GM23338 (cell line): Measurements from ENCODE around the gene CEBPB. TPM values are rescaled to one million over a fixed set of nuclear protein-coding genes. Genes with fewer than 3 reads are reported as not detected.

ENCODE experiments used
- ATAC-seq: fragments of 200-7000 bp; cut with Tn5 transposase; 3 replicates; pipeline ENCODE4 v1.9.1; 2020
- DNase-seq: peaks from one replicate; pipeline ENCODE4 v3.0.0-alpha.2; 2015; ENCODE audit warnings: low spot score
- H2AFZ ChIP-seq: fragments of 200-600 bp; sonication (generic); 2 replicates; pipeline ENCODE4 v1.8.0; 2016; ENCODE audit warnings: antibody characterized with exemption, mild to moderate bottlenecking, moderate library complexity
- H3F3A ChIP-seq: fragments of 200-600 bp; sonication (generic); replicated peaks from 2 replicates; pipeline ENCODE4 v1.8.0; 2017; ENCODE audit warnings: antibody characterized with exemption, mixed run types, low read depth
- H3K27ac ChIP-seq: fragments of 200-600 bp; sonication (generic); 2 replicates; pipeline ENCODE4 v1.6.1; 2016; ENCODE audit warnings: low read depth
- H3K27me3 ChIP-seq: fragments of 200-600 bp; sonication (generic); 2 replicates; pipeline ENCODE4 v1.8.0; 2016; ENCODE audit warnings: mild to moderate bottlenecking, mixed run types, moderate library complexity; ENCODE audit not compliant: insufficient read depth
- H3K36me3 ChIP-seq: fragments of 200-600 bp; sonication (generic); 2 replicates; pipeline ENCODE4 v1.8.0; 2016; ENCODE audit warnings: mild to moderate bottlenecking; ENCODE audit not compliant: insufficient read depth
- H3K4me1 ChIP-seq: fragments of 200-600 bp; sonication (generic); 2 replicates; pipeline ENCODE4 v1.8.0; 2016; ENCODE audit warnings: mild to moderate bottlenecking, moderate library complexity; ENCODE audit not compliant: insufficient read depth
- H3K4me2 ChIP-seq: fragments of 200-600 bp; sonication (generic); 2 replicates; pipeline ENCODE4 v1.7.1; 2017; ENCODE audit warnings: mixed run types
- H3K4me3 ChIP-seq: fragments of 200-600 bp; sonication (generic); 2 replicates; pipeline ENCODE4 v1.6.1; 2016; ENCODE audit warnings: mixed run types
- H3K79me2 ChIP-seq: fragments of 200-600 bp; sonication (generic); replicated peaks from 2 replicates; pipeline ENCODE4 v1.8.0; 2017; ENCODE audit warnings: mild to moderate bottlenecking; ENCODE audit not compliant: insufficient read depth
- H3K9me2 ChIP-seq: fragments of 200-600 bp; sonication (generic); 2 replicates; pipeline ENCODE4 v1.8.0; 2017; ENCODE audit not compliant: insufficient read depth
- H4K20me1 ChIP-seq: fragments of 200-600 bp; sonication (generic); replicated peaks from 2 replicates; pipeline ENCODE4 v1.8.0; 2017; ENCODE audit warnings: mild to moderate bottlenecking; ENCODE audit not compliant: insufficient read depth
- H3K27ac Mint-ChIP-seq: 2 replicates; pipeline ENCODE4 v1.8.0; 2020; ENCODE audit warnings: inconsistent platforms, mild to moderate bottlenecking, moderate library complexity, mixed read lengths
- H3K27me3 Mint-ChIP-seq: 3 replicates; pipeline ENCODE4 v1.8.0; 2022; ENCODE audit warnings: low read depth, mild to moderate bottlenecking, moderate library complexity, mixed read lengths, inconsistent platforms; ENCODE audit not compliant: insufficient read depth, poor library complexity
- H3K36me3 Mint-ChIP-seq: 3 replicates; pipeline ENCODE4 v1.8.0; 2021; ENCODE audit warnings: low read depth, mild to moderate bottlenecking, inconsistent platforms, moderate library complexity, mixed read lengths
- H3K4me1 Mint-ChIP-seq: 3 replicates; pipeline ENCODE4 v1.8.0; 2020; ENCODE audit warnings: mild to moderate bottlenecking, inconsistent platforms, mixed read lengths
- H3K4me3 Mint-ChIP-seq: 3 replicates; pipeline ENCODE4 v1.8.0; 2021; ENCODE audit warnings: moderate library complexity, mild to moderate bottlenecking, inconsistent platforms, mixed read lengths
- H3K9me3 Mint-ChIP-seq: 3 replicates; pipeline ENCODE4 v1.8.0; 2020; ENCODE audit warnings: moderate library complexity, mild to moderate bottlenecking, inconsistent platforms, mixed read lengths
- CREB1 ChIP-seq: fragments of 250-450 bp; sonication (Bioruptor Pico); IDR thresholded peaks from 2 replicates; pipeline ENCODE4 v1.5.0; 2020; ENCODE audit warnings: low read depth, mild to moderate bottlenecking, moderate library complexity
- EZH2phosphoT487 ChIP-seq: fragments of 200-600 bp; sonication (generic); IDR thresholded peaks from one replicate; pipeline ENCODE4 v1.8.1; 2018; ENCODE audit warnings: antibody characterized with exemption; ENCODE audit not compliant: unreplicated experiment
- JUNB ChIP-seq: IDR thresholded peaks from one replicate; pipeline ENCODE4 v1.6.1; 2016; ENCODE audit warnings: antibody characterized with exemption; ENCODE audit not compliant: unreplicated experiment
- NANOG ChIP-seq: IDR thresholded peaks from 2 replicates; pipeline ENCODE4 v1.6.1; 2016; ENCODE audit warnings: antibody characterized with exemption, borderline replicate concordance
- STAT1 ChIP-seq: IDR thresholded peaks from one replicate; pipeline ENCODE4 v1.6.1; 2016; ENCODE audit warnings: antibody characterized with exemption; ENCODE audit not compliant: unreplicated experiment
- ZNF331 ChIP-seq: fragments of 250-450 bp; sonication (Bioruptor Pico); IDR thresholded peaks from 2 replicates; pipeline ENCODE4 v1.5.0; 2020; ENCODE audit warnings: low read depth, mild to moderate bottlenecking, moderate library complexity
- polyA plus RNA-seq: library from polyadenylated mRNA; unstranded; fragments of >200 nt; fragmentation: Nextera tagmentation; extraction: Ambion mirVana; gene quantifications from 2 replicates; pipeline ENCODE4 v1.2.1, GENCODE V29; 2016
- total RNA-seq: library from RNA; depleted of rRNA; stranded (reverse); fragments of >200 nt; shearing (Covaris generic); gene quantifications from 2 replicates; pipeline ENCODE4 v1.2.3, GENCODE V29; 2014
- TF ChIP-seq, protein P1 (sequence below): IDR thresholded peaks from 2 replicates; pipeline ENCODE4 v1.6.1; 2016; ENCODE audit warnings: antibody characterized with exemption
- TF ChIP-seq, protein P2 (sequence below), 2 experiments: fragments of 200-600 bp in 1 of 2; sonication (generic) in 1 of 2; conservative IDR thresholded peaks; 2 replicates each; pipeline versions ENCODE4 v1.5.1 to v1.6.1; 2016 to 2017; ENCODE audit warnings: antibody characterized with exemption in 2 of 2, low read depth in 2 of 2, mild to moderate bottlenecking in 2 of 2, moderate library complexity in 1 of 2
- TF ChIP-seq, protein P3 (sequence below): IDR thresholded peaks from one replicate; pipeline ENCODE4 v1.6.1; 2018; ENCODE audit warnings: antibody characterized with exemption; ENCODE audit not compliant: unreplicated experiment

The CEBPB gene
- total and polyA plus RNA-seq, 2 experiments from 2014 or later: 20.6 to 25.4 TPM

DNA sequence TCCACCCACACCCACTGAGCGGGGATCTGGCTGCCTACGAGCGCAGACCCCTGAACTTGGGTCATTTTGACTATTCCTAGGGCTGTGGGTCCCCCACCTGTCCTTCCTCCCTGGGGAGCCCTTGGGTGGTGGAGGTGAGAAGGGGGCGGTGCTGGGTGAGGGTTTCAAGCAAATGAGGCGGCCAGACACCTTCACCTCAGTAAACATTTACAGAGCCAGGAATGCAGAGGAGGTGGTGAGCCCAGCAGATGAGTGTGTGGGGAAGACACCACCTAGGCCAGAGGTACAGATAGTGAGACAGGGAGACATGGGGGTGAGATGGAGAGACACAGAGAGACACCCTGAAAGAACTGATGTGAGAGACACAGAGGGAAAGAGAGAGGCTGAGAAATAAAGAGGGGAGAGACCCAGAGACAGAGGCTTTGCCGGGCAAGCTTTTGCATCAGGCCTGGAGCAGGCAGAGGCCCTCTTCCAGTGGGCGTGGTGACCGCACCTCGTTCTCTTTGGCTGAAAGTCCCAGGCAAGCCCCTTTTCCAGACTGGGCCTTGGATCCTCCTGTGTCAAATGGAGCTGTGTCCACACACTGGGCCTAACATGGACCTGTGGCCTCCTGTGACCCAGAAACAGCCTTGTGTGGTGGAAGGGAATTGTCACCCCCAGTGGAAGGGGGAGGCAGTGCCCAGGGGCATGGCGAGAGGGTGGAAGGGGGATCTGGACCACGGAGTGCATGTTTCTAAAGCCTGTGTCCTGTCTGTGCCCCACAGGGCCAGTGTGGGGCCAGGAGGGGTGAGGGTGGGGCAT lies 29.7 kb downstream of the CEBPB start:
- no peak for DNase-seq

DNA sequence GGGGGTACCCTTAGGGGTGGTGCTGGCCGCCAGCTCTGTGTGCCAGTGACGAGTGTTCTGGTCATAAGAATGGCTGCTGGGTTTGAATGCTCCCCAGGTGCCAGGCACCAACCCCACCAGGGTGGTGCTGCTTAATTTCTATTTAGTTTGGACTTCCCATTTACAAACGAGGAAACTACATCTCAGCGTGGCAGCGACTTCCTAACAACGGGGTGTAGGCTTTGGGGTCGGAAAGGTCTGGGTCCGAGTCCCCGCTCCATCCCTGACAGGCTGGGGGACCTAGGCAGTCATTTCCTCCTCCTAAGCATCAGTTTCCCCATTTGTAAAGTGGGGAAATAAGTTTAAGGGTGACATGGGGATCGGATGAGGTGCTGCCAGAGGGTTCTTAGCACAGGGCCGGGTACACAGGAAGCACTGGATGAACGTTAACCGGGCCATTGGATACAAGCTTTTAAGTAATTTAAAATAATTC lies 30.3 kb downstream of the CEBPB start:
- Mint-ChIP-seq H3K4me3 (no peak overlapping the region), H3K27me3 (peaks cover 10% of the 10 kb centered on the region), H3K27ac (no peak overlapping the region), H3K4me1 (peaks cover 7% of the 10 kb centered on the region), H3K9me3 (no peaks in the 10 kb centered on the region), H3K36me3 (no peaks in the 10 kb centered on the region)
- Histone ChIP-seq H2AFZ (no peak overlapping the region), H3K4me2 (no peak overlapping the region), H3K9me2 (no peaks in the 10 kb centered on the region), H3K79me2 (no peaks in the 10 kb centered on the region), H3K27me3 (no peaks in the 10 kb centered on the region), H4K20me1 (no peaks in the 10 kb centered on the region), H3K36me3 (no peaks in the 10 kb centered on the region), H3K4me1 (no peaks in the 10 kb centered on the region), H3K27ac (no peak overlapping the region), H3K4me3 (no peak overlapping the region), H3F3A (no peaks in the 10 kb centered on the region)
- ATAC-seq (no peak), DNase-seq (no peak)
- TF ChIP-seq EZH2phosphoT487: no peak
- no peak for TF ChIP-seq ZNF331
- TF ChIP-seq, protein P1, sequence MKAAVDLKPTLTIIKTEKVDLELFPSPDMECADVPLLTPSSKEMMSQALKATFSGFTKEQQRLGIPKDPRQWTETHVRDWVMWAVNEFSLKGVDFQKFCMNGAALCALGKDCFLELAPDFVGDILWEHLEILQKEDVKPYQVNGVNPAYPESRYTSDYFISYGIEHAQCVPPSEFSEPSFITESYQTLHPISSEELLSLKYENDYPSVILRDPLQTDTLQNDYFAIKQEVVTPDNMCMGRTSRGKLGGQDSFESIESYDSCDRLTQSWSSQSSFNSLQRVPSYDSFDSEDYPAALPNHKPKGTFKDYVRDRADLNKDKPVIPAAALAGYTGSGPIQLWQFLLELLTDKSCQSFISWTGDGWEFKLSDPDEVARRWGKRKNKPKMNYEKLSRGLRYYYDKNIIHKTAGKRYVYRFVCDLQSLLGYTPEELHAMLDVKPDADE: no peak

More for the DNA sequence above, 29.7 kb downstream of the CEBPB start:
- Histone ChIP-seq H3F3A (no peaks in the 10 kb centered on the region), H4K20me1 (no peaks in the 10 kb centered on the region), H3K27me3 (no peaks in the 10 kb centered on the region), H3K4me2 (no peak overlapping the region), H3K27ac (no peak overlapping the region), H3K4me3 (no peak overlapping the region), H3K4me1 (no peaks in the 10 kb centered on the region), H2AFZ (no peak overlapping the region), H3K36me3 (no peaks in the 10 kb centered on the region), H3K9me2 (no peaks in the 10 kb centered on the region), H3K79me2 (no peaks in the 10 kb centered on the region)
- H3K36me3 Mint-ChIP-seq: no peaks in the 10 kb centered on the region
- TF ChIP-seq STAT1 (no peak), EZH2phosphoT487 (no peak), JUNB (no peak), CREB1 (CRISPR knock-in tag) (no peak), ZNF331 (no peak), NANOG (no peak)
- TF ChIP-seq, protein P2, sequence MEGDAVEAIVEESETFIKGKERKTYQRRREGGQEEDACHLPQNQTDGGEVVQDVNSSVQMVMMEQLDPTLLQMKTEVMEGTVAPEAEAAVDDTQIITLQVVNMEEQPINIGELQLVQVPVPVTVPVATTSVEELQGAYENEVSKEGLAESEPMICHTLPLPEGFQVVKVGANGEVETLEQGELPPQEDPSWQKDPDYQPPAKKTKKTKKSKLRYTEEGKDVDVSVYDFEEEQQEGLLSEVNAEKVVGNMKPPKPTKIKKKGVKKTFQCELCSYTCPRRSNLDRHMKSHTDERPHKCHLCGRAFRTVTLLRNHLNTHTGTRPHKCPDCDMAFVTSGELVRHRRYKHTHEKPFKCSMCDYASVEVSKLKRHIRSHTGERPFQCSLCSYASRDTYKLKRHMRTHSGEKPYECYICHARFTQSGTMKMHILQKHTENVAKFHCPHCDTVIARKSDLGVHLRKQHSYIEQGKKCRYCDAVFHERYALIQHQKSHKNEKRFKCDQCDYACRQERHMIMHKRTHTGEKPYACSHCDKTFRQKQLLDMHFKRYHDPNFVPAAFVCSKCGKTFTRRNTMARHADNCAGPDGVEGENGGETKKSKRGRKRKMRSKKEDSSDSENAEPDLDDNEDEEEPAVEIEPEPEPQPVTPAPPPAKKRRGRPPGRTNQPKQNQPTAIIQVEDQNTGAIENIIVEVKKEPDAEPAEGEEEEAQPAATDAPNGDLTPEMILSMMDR (conservative IDR thresholded peaks at IDR 0.05; ENCODE audit: low read depth in 2 of 2): no peak
- TF ChIP-seq, protein P3, sequence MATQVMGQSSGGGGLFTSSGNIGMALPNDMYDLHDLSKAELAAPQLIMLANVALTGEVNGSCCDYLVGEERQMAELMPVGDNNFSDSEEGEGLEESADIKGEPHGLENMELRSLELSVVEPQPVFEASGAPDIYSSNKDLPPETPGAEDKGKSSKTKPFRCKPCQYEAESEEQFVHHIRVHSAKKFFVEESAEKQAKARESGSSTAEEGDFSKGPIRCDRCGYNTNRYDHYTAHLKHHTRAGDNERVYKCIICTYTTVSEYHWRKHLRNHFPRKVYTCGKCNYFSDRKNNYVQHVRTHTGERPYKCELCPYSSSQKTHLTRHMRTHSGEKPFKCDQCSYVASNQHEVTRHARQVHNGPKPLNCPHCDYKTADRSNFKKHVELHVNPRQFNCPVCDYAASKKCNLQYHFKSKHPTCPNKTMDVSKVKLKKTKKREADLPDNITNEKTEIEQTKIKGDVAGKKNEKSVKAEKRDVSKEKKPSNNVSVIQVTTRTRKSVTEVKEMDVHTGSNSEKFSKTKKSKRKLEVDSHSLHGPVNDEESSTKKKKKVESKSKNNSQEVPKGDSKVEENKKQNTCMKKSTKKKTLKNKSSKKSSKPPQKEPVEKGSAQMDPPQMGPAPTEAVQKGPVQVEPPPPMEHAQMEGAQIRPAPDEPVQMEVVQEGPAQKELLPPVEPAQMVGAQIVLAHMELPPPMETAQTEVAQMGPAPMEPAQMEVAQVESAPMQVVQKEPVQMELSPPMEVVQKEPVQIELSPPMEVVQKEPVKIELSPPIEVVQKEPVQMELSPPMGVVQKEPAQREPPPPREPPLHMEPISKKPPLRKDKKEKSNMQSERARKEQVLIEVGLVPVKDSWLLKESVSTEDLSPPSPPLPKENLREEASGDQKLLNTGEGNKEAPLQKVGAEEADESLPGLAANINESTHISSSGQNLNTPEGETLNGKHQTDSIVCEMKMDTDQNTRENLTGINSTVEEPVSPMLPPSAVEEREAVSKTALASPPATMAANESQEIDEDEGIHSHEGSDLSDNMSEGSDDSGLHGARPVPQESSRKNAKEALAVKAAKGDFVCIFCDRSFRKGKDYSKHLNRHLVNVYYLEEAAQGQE: no peak
- no peaks in the 10 kb centered on the region for H3K9me3 Mint-ChIP-seq
- H3K27me3 Mint-ChIP-seq: peaks cover 10% of the 10 kb centered on the region
- H3K4me1 Mint-ChIP-seq: peaks cover 10% of the 10 kb centered on the region
- H3K27ac Mint-ChIP-seq: no peak overlapping the region
- no peak for ATAC-seq
- H3K4me3 Mint-ChIP-seq: no peak overlapping the region
